OCI-LY1 (cell line): Measurements from ENCODE around the gene CETN1.

ENCODE experiments used
- H2AFZ ChIP-seq: fragments of 200-600 bp; sonication (generic), shearing (Covaris generic); 2 replicates; pipeline ENCODE4 v1.6.0; 2014; ENCODE audit warnings: antibody characterized with exemption, mild to moderate bottlenecking, low read length
- H3F3A ChIP-seq: fragments of 200-600 bp; sonication (generic), shearing (Covaris generic); 2 replicates; pipeline ENCODE4 v1.6.0; 2014; ENCODE audit warnings: mild to moderate bottlenecking, antibody characterized with exemption, low read length, moderate library complexity; ENCODE audit not compliant: insufficient read depth
- H3K27ac ChIP-seq: fragments of 200-600 bp; sonication (generic); 2 replicates; pipeline ENCODE4 v1.5.1; 2014; ENCODE audit warnings: low read length, mixed run types, mild to moderate bottlenecking, low read depth; ENCODE audit not compliant: poor library complexity, severe bottlenecking
- H3K27me3 ChIP-seq: fragments of 200-600 bp; sonication (generic); 2 replicates; pipeline ENCODE4 v1.6.0; 2014; ENCODE audit warnings: antibody characterized with exemption, mild to moderate bottlenecking, low read length, moderate library complexity; ENCODE audit not compliant: insufficient read depth
- H3K36me3 ChIP-seq: fragments of 200-600 bp; sonication (generic); 2 replicates; pipeline ENCODE4 v1.6.1; 2014; ENCODE audit warnings: mild to moderate bottlenecking, antibody characterized with exemption, low read length, moderate library complexity, mixed read lengths; ENCODE audit not compliant: insufficient read depth
- H3K4me1 ChIP-seq: fragments of 200-600 bp; sonication (generic); 2 replicates; pipeline ENCODE4 v1.5.1; 2014; ENCODE audit warnings: mild to moderate bottlenecking, low read length, moderate library complexity; ENCODE audit not compliant: insufficient read depth, severe bottlenecking
- H3K4me2 ChIP-seq: fragments of 200-600 bp; sonication (generic), shearing (Covaris generic); 2 replicates; pipeline ENCODE4 v1.6.1; 2014; ENCODE audit warnings: low read length
- H3K4me3 ChIP-seq: fragments of 200-600 bp; sonication (generic); 2 replicates; pipeline ENCODE4 v1.5.1; 2014; ENCODE audit warnings: low read length, low read depth, mild to moderate bottlenecking, mixed read lengths; ENCODE audit not compliant: poor library complexity, severe bottlenecking
- H3K79me2 ChIP-seq: fragments of 200-600 bp; shearing (Covaris generic); 2 replicates; pipeline ENCODE4 v1.6.1; 2016; ENCODE audit warnings: mixed run types, low read length, mixed read lengths; ENCODE audit not compliant: insufficient read depth
- H3K9ac ChIP-seq: fragments of 200-600 bp; sonication (generic), shearing (Covaris generic); 2 replicates; pipeline ENCODE4 v1.6.1; 2014; ENCODE audit warnings: mild to moderate bottlenecking, low read length, mixed read lengths
- H3K9me2 ChIP-seq: fragments of 200-600 bp; sonication (generic), shearing (Covaris generic); 2 replicates; pipeline ENCODE4 v1.6.1; 2014; ENCODE audit warnings: low read depth, mild to moderate bottlenecking, low read length, mixed read lengths
- H3K9me3 ChIP-seq: fragments of 200-600 bp; shearing (Covaris generic); 2 replicates; pipeline ENCODE4 v1.6.1; 2014; ENCODE audit warnings: low read length, mixed read lengths
- H4K20me1 ChIP-seq: fragments of 200-600 bp; sonication (generic), shearing (Covaris generic); 2 replicates; pipeline ENCODE4 v1.6.0; 2016; ENCODE audit warnings: mild to moderate bottlenecking, low read length; ENCODE audit not compliant: insufficient read depth
- CTCF ChIP-seq: fragments of 200-600 bp; sonication (generic), shearing (Covaris generic); IDR thresholded peaks from 2 replicates; pipeline ENCODE4 v1.5.1; 2017; ENCODE audit warnings: mild to moderate bottlenecking, antibody characterized with exemption, low read length, moderate library complexity, mixed read lengths
- EZH2 ChIP-seq: fragments of 200-600 bp; sonication (generic), shearing (Covaris generic); IDR thresholded peaks from 2 replicates; pipeline ENCODE4 v1.8.0; 2017; ENCODE audit warnings: borderline replicate concordance, mixed run types, mild to moderate bottlenecking, antibody characterized with exemption, low read length, moderate library complexity, mixed read lengths

The CETN1 gene

GRCh38 chr18:598124-598589, 18.0 kb downstream of the CETN1 start:
- H3F3A ChIP-seq = no peaks in the 10 kb centered on the region
- H3K4me1 ChIP-seq = no peaks in the 10 kb centered on the region
- TF ChIP-seq CTCF (no peak), EZH2 (no peak)
- no peaks in the 10 kb centered on the region for H3K36me3 ChIP-seq
- no peak overlapping the region for H3K4me3 ChIP-seq
- H3K27me3 ChIP-seq = no peaks in the 10 kb centered on the region
- no peak overlapping the region for H3K9ac ChIP-seq
- H3K27ac ChIP-seq = no peak overlapping the region
- no peaks in the 10 kb centered on the region for H3K9me3 ChIP-seq
- H4K20me1 ChIP-seq = no peaks in the 10 kb centered on the region
- no peaks in the 10 kb centered on the region for H3K9me2 ChIP-seq
- H3K79me2 ChIP-seq = no peaks in the 10 kb centered on the region
- H3K4me2 ChIP-seq = no peak overlapping the region
- H2AFZ ChIP-seq = no peak overlapping the region

GRCh38 chr18:600107-600506, 19.9 kb downstream of the CETN1 start:
- Histone ChIP-seq H3K36me3 (no peaks in the 10 kb centered on the region), H3K4me1 (no peaks in the 10 kb centered on the region), H3K79me2 (no peaks in the 10 kb centered on the region), H2AFZ (no peak overlapping the region), H3K4me2 (no peak overlapping the region), H3K9ac (no peak overlapping the region), H3F3A (no peaks in the 10 kb centered on the region), H3K9me2 (no peaks in the 10 kb centered on the region), H3K27ac (no peak overlapping the region), H3K9me3 (no peaks in the 10 kb centered on the region), H3K4me3 (no peak overlapping the region), H4K20me1 (no peaks in the 10 kb centered on the region), H3K27me3 (no peaks in the 10 kb centered on the region)
- TF ChIP-seq EZH2 = no peak
- no peak for TF ChIP-seq CTCF

GRCh38 chr18:604771-605170, 24.6 kb downstream of the CETN1 start:
- Histone ChIP-seq H3K9me2 (no peaks in the 10 kb centered on the region), H3K9me3 (no peaks in the 10 kb centered on the region), H3K79me2 (no peaks in the 10 kb centered on the region), H3K9ac (no peak overlapping the region), H3K4me2 (no peak overlapping the region), H2AFZ (no peak overlapping the region), H3K27ac (no peak overlapping the region), H4K20me1 (no peaks in the 10 kb centered on the region), H3F3A (no peaks in the 10 kb centered on the region), H3K36me3 (no peaks in the 10 kb centered on the region), H3K27me3 (no peaks in the 10 kb centered on the region), H3K4me1 (no peaks in the 10 kb centered on the region), H3K4me3 (no peak overlapping the region)
- TF ChIP-seq CTCF (no peak), EZH2 (no peak)
